Breast epithelium (tissue), 3 donors: ENCODE measurements around the gene YOD1.

Source experiments
- POLR2A ChIP-seq: fragments of 450-650 bp; IDR thresholded peaks from one replicate; pipeline ENCODE4 v1.6.1; 2016; ENCODE audit warnings: antibody characterized with exemption, mild to moderate bottlenecking, moderate library complexity
- POLR2AphosphoS5 ChIP-seq, 3 donors: sonication (generic); formaldehyde crosslinking; IDR thresholded peaks; one replicate each; pipeline ENCODE4 v1.6.1; 2017; ENCODE audit warnings: antibody characterized with exemption in 3 of 3
- TF ChIP-seq, protein P1 (sequence below), 3 donors: fragments of 450-650 bp; IDR thresholded peaks; one replicate each; pipeline ENCODE4 v1.5.1; 2016 to 2017; ENCODE audit warnings: antibody characterized with exemption in 3 of 3, mild to moderate bottlenecking in 3 of 3, moderate library complexity in 3 of 3

DNA sequence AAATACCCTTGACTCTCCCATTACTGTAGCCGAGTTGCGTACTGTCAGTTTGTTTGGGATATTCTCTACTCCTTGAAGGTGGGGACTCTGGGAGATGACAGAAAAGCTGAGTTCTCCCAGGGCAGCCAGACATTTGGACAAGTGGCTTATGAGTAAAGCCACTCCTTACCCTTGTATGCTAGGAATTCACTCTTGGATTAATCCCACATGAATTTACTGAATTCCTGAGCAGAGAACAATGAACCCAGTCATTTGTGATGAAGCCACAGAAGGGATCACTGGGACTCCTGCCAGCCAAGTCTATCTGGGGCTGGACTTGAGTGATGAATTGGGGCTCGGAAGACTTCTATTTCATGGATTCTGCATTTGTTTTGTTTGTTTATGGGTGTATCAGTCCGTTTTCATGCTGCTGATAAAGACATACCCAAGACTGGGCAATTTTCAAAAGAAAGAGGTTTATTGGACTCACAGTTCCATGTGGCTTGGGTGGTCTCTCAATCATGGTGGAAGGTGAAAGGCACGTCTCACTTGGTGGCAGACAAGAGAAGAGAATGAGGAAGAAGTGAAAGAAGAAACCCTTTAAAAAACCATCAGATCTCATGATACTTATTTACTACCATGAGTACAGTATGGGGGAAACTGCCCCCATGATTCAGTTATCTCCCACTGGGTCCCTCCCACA lies 43.5 kb downstream of the YOD1 start:
- TF ChIP-seq POLR2AphosphoS5 (IDR thresholded peaks at IDR 0.05) (peak in 1 of 3 donors; percentile 44), POLR2A (no peak)
- TF ChIP-seq, protein P1, sequence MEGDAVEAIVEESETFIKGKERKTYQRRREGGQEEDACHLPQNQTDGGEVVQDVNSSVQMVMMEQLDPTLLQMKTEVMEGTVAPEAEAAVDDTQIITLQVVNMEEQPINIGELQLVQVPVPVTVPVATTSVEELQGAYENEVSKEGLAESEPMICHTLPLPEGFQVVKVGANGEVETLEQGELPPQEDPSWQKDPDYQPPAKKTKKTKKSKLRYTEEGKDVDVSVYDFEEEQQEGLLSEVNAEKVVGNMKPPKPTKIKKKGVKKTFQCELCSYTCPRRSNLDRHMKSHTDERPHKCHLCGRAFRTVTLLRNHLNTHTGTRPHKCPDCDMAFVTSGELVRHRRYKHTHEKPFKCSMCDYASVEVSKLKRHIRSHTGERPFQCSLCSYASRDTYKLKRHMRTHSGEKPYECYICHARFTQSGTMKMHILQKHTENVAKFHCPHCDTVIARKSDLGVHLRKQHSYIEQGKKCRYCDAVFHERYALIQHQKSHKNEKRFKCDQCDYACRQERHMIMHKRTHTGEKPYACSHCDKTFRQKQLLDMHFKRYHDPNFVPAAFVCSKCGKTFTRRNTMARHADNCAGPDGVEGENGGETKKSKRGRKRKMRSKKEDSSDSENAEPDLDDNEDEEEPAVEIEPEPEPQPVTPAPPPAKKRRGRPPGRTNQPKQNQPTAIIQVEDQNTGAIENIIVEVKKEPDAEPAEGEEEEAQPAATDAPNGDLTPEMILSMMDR (IDR thresholded peaks at IDR 0.05) = no peak
